GM19240 (cell line): Measurements from ENCODE around the gene SDHA.
"Not testable (repeated sequence)": the region's sequence is repeated elsewhere in the genome, so short reads cannot be mapped to it uniquely, and the experiment has no call there.

Experiments used
- DNase-seq: peaks from one replicate; pipeline ENCODE4 v3.0.0; 2011; ENCODE audit warnings: low spot score; ENCODE audit not compliant: insufficient read length

The SDHA gene

GRCh38 chr5:255116-255515, 37.0 kb downstream of the SDHA start:
- DNase-seq = not testable (repeated sequence)

- DNase-seq = not testable (repeated sequence)
Measured at GRCh38 chr5:256347-256746, 38.2 kb downstream of the SDHA start.

GRCh38 chr5:257148-257547, 39.0 kb downstream of the SDHA start:
- no peak for DNase-seq

- not testable (repeated sequence) for DNase-seq
Measured at GRCh38 chr5:263275-263974, 45.3 kb downstream of the SDHA start.

GRCh38 chr5:264338-264737, 46.2 kb downstream of the SDHA start:
- no peak for DNase-seq

- not testable (repeated sequence) for DNase-seq
Measured at GRCh38 chr5:266311-267026, 48.3 kb downstream of the SDHA start.

- DNase-seq = no peak
Measured at GRCh38 chr5:267716-268115, 49.6 kb downstream of the SDHA start.

- no peak for DNase-seq
Measured at GRCh38 chr5:270340-270739, 52.2 kb downstream of the SDHA start.

GRCh38 chr5:271828-272167, 53.7 kb downstream of the SDHA start:
- DNase-seq = not testable (repeated sequence)

GRCh38 chr5:273091-273490, 55.0 kb downstream of the SDHA start:
- not testable (repeated sequence) for DNase-seq

GRCh38 chr5:273491-273890, 55.4 kb downstream of the SDHA start:
- DNase-seq = not testable (repeated sequence)

GRCh38 chr5:274346-274745, 56.2 kb downstream of the SDHA start:
- DNase-seq = not testable (repeated sequence)

- DNase-seq = no peak
Measured at GRCh38 chr5:278646-279045, 60.5 kb downstream of the SDHA start.

GRCh38 chr5:279051-279665, 61.0 kb downstream of the SDHA start:
- DNase-seq = not testable (repeated sequence)

- DNase-seq = no peak
Measured at GRCh38 chr5:285991-286557, 68.0 kb downstream of the SDHA start.

GRCh38 chr5:290200-290599, 72.1 kb downstream of the SDHA start:
- DNase-seq = not testable (repeated sequence)

GRCh38 chr5:291345-291744, 73.2 kb downstream of the SDHA start:
- not testable (repeated sequence) for DNase-seq

- not testable (repeated sequence) for DNase-seq
Measured at GRCh38 chr5:294788-295187, 76.7 kb downstream of the SDHA start.

GRCh38 chr5:296207-296606, 78.1 kb downstream of the SDHA start:
- not testable (repeated sequence) for DNase-seq

GRCh38 chr5:296954-297353, 78.8 kb downstream of the SDHA start:
- not testable (repeated sequence) for DNase-seq

GRCh38 chr5:297448-297847, 79.3 kb downstream of the SDHA start:
- not testable (repeated sequence) for DNase-seq
